ENCODE measurements around the gene CYTIP. TPM values are rescaled to one million over a fixed set of nuclear protein-coding genes. Genes with fewer than 3 reads are reported as not detected.

CYTIP gene
- total RNA-seq, 1 experiment from 2014 or later = not detected

- Histone ChIP-seq H3K27me3 (replicated peaks; ENCODE audit: insufficient read depth, low read depth, low read length, poor library complexity) (no peaks in the 10 kb centered on the region), H3K9me3 (ENCODE audit: low read depth, low read length, poor library complexity, severe bottlenecking) (no peaks in the 10 kb centered on the region), H3K4me1 (ENCODE audit: insufficient read depth, low read length, poor library complexity, severe bottlenecking) (no peaks in the 10 kb centered on the region), H3K27ac (ENCODE audit: low read depth, low read length, poor library complexity, severe bottlenecking) (no peak overlapping the region), H3K36me3 (ENCODE audit: insufficient read depth, low read length, poor library complexity, severe bottlenecking) (no peaks in the 10 kb centered on the region), H3K4me3 (ENCODE audit: low read depth, low read length, poor library complexity, severe bottlenecking) (no peak overlapping the region)
- no peak for DNase-seq (ENCODE audit: low spot score)
- no peak for TF ChIP-seq EZH2 (IDR thresholded peaks at IDR 0.05; ENCODE audit: borderline replicate concordance, low read depth, low read length, poor library complexity, severe bottlenecking)
- no peak for TF ChIP-seq CTCF (conservative IDR thresholded peaks at IDR 0.05; ENCODE audit: low read depth, low read length)
- ChIA-PET POLR2A (ENCODE audit: low non-redundant PET) (no interaction called here), CTCF (no interaction called here)
- no TSS peak for BruUV-seq (replicated peaks)
- intact Hi-C loops (cut with micrococcal nuclease; ENCODE audit: unreplicated experiment) = no loop called here
Observed at GRCh38 chr2:157469726-157470125, 25.8 kb upstream of the CYTIP start.

- Histone ChIP-seq H3K9me3 (ENCODE audit: low read depth, low read length, poor library complexity, severe bottlenecking) (no peaks in the 10 kb centered on the region), H3K4me1 (ENCODE audit: insufficient read depth, low read length, poor library complexity, severe bottlenecking) (no peaks in the 10 kb centered on the region), H3K36me3 (ENCODE audit: insufficient read depth, low read length, poor library complexity, severe bottlenecking) (no peaks in the 10 kb centered on the region), H3K27me3 (replicated peaks; ENCODE audit: insufficient read depth, low read depth, low read length, poor library complexity) (no peaks in the 10 kb centered on the region), H3K4me3 (ENCODE audit: low read depth, low read length, poor library complexity, severe bottlenecking) (no peak overlapping the region), H3K27ac (ENCODE audit: low read depth, low read length, poor library complexity, severe bottlenecking) (no peak overlapping the region)
- intact Hi-C loops (cut with micrococcal nuclease; ENCODE audit: unreplicated experiment) = no loop called here
- no TSS peak for BruUV-seq (replicated peaks)
- no peak for DNase-seq (ENCODE audit: low spot score)
- POLR2A ChIA-PET (ENCODE audit: low non-redundant PET) = no interaction called here
- TF ChIP-seq CTCF (conservative IDR thresholded peaks at IDR 0.05; ENCODE audit: low read depth, low read length) = no peak
- no peak for TF ChIP-seq EZH2 (IDR thresholded peaks at IDR 0.05; ENCODE audit: borderline replicate concordance, low read depth, low read length, poor library complexity, severe bottlenecking)
- CTCF ChIA-PET = no interaction called here
Observed at GRCh38 chr2:157468931-157469708, 25.2 kb upstream of the CYTIP start.

- no TSS peak for BruUV-seq (replicated peaks)
- ChIA-PET CTCF (no interaction called here), POLR2A (ENCODE audit: low non-redundant PET) (no interaction called here)
- Histone ChIP-seq H3K4me3 (ENCODE audit: low read depth, low read length, poor library complexity, severe bottlenecking) (no peak overlapping the region), H3K4me1 (ENCODE audit: insufficient read depth, low read length, poor library complexity, severe bottlenecking) (no peaks in the 10 kb centered on the region), H3K27ac (ENCODE audit: low read depth, low read length, poor library complexity, severe bottlenecking) (no peak overlapping the region), H3K27me3 (replicated peaks; ENCODE audit: insufficient read depth, low read depth, low read length, poor library complexity) (no peaks in the 10 kb centered on the region), H3K9me3 (ENCODE audit: low read depth, low read length, poor library complexity, severe bottlenecking) (no peaks in the 10 kb centered on the region), H3K36me3 (ENCODE audit: insufficient read depth, low read length, poor library complexity, severe bottlenecking) (no peaks in the 10 kb centered on the region)
- TF ChIP-seq CTCF (conservative IDR thresholded peaks at IDR 0.05; ENCODE audit: low read depth, low read length) (no peak), EZH2 (IDR thresholded peaks at IDR 0.05; ENCODE audit: borderline replicate concordance, low read depth, low read length, poor library complexity, severe bottlenecking) (no peak)
- intact Hi-C loops (cut with micrococcal nuclease; ENCODE audit: unreplicated experiment) = no loop called here
- DNase-seq (ENCODE audit: low spot score) = no peak
Observed at GRCh38 chr2:157466764-157467163, 22.9 kb upstream of the CYTIP start.
